GM06990 (cell line): ENCODE data around the gene LRRC23.
"Not testable (repeated sequence)": the region's sequence is repeated elsewhere in the genome, so short reads cannot be mapped to it uniquely, and the experiment has no call there.

Source experiments
- DNase-seq: peaks from one replicate; pipeline ENCODE4 v3.0.0-alpha.2; 2011; ENCODE audit not compliant: insufficient read length; ENCODE audit errors: extremely low read depth
- H3K27me3 ChIP-seq: replicated peaks from 2 replicates; pipeline ENCODE4 v1.6.0; 2011; ENCODE audit warnings: low read length; ENCODE audit not compliant: control insufficient read depth, insufficient read depth
- H3K36me3 ChIP-seq: 2 replicates; pipeline ENCODE4 v1.5.1; 2011; ENCODE audit warnings: low read length; ENCODE audit not compliant: control insufficient read depth, insufficient read depth
- H3K4me3 ChIP-seq: replicated peaks from 2 replicates; pipeline ENCODE4 v1.5.1; 2011; ENCODE audit warnings: low read depth, mild to moderate bottlenecking, control low read depth, low read length
- TF ChIP-seq, protein P1 (sequence below): IDR thresholded peaks from 2 replicates; pipeline ENCODE4 v1.5.1; 2011; ENCODE audit warnings: low read length, control low read depth, mild to moderate bottlenecking, inconsistent platforms; ENCODE audit not compliant: insufficient read depth, poor library complexity, severe bottlenecking

The LRRC23 gene

DNA sequence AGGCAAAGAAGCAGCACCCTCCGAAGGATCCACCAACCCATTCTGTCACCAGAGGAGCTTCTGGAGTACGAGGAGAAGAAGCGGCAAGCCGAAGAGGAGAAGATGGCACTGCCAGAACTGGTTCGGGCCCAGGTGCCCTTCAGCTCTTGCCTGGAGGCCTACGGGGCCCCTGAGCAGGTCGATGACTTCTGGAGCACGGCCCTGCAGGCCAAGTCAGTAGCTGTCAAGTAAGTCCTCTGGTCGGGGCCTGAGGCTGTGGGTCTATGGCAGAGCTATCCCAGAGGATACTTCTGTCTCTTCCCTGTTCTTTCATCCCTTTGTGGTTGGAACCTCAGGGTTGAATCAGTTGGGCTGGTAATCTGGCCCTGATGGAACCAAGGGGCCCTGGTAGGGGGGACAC lies 43.2 kb upstream of the LRRC23 start:
- H3K4me3 ChIP-seq, result no peak overlapping the region
- H3K27me3 ChIP-seq, result no peaks in the 10 kb centered on the region
- DNase-seq, result no peak
- TF ChIP-seq, protein P1, sequence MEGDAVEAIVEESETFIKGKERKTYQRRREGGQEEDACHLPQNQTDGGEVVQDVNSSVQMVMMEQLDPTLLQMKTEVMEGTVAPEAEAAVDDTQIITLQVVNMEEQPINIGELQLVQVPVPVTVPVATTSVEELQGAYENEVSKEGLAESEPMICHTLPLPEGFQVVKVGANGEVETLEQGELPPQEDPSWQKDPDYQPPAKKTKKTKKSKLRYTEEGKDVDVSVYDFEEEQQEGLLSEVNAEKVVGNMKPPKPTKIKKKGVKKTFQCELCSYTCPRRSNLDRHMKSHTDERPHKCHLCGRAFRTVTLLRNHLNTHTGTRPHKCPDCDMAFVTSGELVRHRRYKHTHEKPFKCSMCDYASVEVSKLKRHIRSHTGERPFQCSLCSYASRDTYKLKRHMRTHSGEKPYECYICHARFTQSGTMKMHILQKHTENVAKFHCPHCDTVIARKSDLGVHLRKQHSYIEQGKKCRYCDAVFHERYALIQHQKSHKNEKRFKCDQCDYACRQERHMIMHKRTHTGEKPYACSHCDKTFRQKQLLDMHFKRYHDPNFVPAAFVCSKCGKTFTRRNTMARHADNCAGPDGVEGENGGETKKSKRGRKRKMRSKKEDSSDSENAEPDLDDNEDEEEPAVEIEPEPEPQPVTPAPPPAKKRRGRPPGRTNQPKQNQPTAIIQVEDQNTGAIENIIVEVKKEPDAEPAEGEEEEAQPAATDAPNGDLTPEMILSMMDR, result no peak
- H3K36me3 ChIP-seq, result peaks cover 55% of the 10 kb centered on the region

- no peak for DNase-seq
- TF ChIP-seq, protein P1, result no peak
- no peak overlapping the region for H3K4me3 ChIP-seq
- H3K27me3 ChIP-seq, result no peaks in the 10 kb centered on the region
- peaks cover 45% of the 10 kb centered on the region for H3K36me3 ChIP-seq
Measured at GRCh38 chr12:6863033-6863432, 41.6 kb upstream of the LRRC23 start.

DNA sequence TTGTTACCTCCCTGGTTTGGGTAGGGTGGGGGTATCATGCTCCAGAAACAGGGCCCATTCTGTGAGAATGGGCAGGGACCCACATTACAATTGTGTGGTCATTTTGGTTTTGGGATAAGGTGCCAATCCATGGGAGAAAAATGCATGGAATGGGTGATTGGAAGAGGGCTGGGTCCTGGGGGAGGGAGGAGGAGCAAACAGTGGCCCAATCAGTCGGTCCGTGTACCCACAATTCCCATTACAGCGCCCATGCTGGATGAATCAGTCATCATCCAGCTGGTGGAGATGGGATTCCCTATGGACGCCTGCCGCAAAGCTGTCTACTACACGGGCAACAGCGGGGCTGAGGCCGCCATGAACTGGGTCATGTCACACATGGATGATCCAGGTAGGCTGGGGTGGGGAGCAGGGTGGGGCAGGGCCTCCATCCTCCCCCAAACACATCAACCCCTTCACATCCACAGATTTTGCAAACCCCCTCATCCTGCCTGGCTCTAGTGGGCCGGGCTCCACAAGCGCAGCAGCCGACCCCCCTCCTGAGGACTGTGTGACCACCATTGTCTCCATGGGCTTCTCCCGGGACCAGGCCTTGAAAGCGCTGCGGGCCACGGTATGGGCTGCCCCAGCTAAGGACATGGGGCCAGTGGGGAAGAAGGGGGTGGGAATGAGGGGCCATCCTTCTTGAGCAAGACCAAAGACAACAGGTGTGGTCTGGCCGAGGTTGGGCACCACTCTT lies 40.9 kb upstream of the LRRC23 start:
- no peak overlapping the region for H3K4me3 ChIP-seq
- DNase-seq, result no peak
- TF ChIP-seq, protein P1, result no peak
- no peaks in the 10 kb centered on the region for H3K27me3 ChIP-seq
- H3K36me3 ChIP-seq, result peaks cover 39% of the 10 kb centered on the region

DNA sequence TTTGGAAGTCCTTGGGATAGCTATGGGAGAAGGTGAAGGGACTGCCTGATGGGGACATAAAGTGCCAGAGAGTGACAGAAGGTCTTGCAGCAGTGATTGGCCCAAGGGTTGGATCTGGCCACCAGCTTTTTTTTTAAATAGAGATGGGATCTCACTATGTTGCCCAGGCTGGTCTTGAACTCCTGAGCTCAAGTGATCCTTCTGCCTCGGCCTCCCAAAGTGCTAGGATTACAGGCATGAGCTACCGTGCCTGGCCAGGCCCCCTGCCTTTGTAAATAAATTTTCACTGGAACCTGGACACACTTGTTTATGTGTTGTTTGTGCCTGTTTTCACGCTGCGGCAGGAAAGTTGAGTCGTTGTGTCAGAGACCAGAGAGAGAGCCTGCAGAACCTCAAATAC lies 39.3 kb upstream of the LRRC23 start:
- H3K36me3 ChIP-seq, result peaks cover 40% of the 10 kb centered on the region
- not testable (repeated sequence) for H3K27me3 ChIP-seq, H3K4me3 ChIP-seq, DNase-seq

DNA sequence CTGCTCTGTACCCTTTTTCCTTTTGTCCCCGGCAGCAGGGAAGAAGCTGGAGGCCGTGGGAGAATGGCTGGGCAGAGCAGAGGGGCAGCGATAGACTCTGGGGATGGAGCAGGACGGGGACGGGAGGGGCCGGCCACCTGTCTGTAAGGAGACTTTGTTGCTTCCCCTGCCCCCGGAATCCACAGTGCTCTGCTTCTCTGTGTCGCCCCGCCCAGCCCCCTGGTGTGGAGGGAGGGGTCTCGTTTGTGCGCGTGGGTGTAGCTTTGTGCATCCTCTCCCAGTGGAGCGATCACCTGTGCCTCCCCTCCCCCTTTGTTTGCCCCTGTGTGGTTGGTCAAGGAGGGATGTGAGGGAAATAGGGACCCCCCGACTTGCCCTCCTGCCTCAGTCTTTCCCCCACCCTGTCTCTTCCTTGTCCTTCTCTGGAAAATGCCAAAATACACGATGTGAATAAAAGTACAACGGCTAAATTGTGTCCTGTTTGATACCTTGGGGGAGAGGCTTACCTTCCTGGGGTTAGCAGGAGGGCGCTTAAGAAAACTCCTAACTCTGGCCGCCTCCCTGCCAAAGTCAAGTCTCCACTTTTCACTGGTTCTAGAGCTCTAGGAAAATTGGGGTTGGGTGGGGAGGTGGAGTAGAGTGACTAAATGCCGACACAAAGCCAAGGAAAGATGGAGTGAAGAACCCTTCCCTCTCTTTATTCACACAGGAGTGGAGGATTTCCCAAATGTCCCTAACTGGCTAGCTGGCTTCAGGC lies 38.3 kb upstream of the LRRC23 start:
- TF ChIP-seq, protein P1, result no peak

DNA sequence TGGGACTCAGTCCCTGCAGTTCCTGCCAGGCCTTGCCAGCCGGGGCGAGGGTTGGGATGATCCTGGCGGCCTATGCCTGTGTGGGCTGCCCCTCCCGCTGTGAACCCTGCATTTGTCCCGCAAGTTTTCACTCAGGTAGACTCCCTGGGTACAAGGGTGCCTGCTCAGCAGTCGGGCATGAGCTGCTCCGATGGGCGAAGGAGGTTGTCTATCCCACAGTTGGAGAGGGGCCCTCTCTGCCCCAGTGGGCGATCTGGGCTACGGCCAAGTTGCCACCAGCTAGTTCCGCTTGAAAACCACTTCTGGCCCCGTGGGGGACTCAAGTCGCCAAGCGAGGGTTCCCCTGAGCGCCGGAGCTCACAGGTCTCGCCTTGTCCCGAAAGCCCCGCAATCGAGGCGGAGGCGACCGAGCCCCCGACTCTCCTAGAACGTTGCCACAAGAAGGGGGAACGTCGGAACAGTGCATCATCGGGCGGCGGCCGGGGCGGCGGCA lies 37.7 kb upstream of the LRRC23 start:
- peaks cover 33% of the 10 kb centered on the region for H3K36me3 ChIP-seq
- TF ChIP-seq, protein P1, result no peak
- no peak for DNase-seq
- peak overlapping the region; percentile 72 for H3K4me3 ChIP-seq
- no peaks in the 10 kb centered on the region for H3K27me3 ChIP-seq

More for the DNA sequence above, 38.3 kb upstream of the LRRC23 start:
- DNase-seq, result no peak
- Histone ChIP-seq H3K36me3 (peaks cover 38% of the 10 kb centered on the region), H3K4me3 (peak overlapping the region; percentile 72; the same call in 1 of the 2 replicates), H3K27me3 (no peaks in the 10 kb centered on the region)
